ENCODE data around the gene RNF114.
A peak's percentile ranks its signal among the peaks of the same experiment; 100 is the strongest.
"Not testable (repeated sequence)": the region's sequence is repeated elsewhere in the genome, so short reads cannot be mapped to it uniquely, and the experiment has no call there.

Gene RNF114

DNA sequence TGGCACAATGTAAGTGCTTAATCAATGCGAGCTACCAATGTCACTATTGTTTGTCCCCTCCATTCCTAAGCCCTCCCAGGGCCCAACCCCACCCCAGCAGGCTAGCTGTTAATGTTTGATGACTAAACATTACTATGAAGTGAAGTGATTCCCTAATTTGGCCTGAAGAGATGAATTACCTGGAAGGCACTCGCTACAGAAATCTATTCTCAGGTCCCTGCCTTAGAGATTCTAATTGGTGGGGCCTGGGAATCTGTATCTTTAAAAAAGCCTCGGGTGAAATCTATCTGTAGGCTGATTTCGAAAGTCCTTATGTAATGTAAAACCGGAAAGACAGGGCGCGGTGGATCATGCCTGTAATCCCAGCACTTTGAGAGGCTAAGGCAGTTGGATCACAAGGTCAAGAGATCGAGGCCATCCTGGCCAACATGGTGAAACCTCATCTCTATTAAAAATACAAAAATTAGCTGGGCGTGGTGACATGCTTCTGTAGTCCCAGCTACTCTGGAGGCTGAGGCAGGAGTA is 29.6 kb downstream of the RNF114 start:
- no peak for DNase-seq

DNA sequence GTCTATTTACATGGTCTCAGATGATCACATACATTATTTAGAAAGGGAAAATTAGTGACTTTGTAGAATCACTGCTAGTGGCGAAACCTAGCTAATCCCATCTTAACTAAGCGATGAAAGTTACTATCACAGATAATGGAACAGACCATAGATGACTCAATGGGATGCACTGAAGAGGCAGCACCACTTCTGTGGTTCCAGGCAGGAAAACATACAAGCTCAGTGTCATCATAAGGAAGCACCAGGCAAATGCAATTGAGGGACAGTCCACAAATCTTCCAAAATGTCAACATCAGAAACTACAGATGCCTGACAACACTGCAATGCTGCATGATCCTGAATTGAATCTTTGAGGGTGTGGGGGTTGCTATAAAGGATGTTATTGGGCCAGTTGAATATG is 30.7 kb downstream of the RNF114 start:
- DNase-seq, result no peak

DNA sequence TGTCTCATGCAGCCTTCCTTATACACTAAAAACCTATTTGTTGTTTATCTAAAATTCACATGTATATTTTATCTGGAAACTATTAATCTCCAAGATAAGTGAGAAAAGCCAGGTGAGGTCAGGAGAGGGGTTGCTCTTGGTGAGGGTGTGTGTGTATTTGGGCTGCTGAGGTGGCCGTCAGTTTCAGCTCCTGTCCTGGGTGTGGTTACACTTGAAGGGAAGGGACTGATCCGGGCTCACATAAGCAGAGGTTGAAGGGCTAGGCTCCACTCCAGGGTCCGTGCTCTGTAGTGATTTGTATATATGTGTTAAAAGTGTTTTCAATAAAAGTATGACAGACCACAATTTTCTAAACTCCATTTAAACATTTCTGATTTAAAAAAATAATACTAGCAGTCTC is 33.0 kb downstream of the RNF114 start:
- no peak for DNase-seq

DNA sequence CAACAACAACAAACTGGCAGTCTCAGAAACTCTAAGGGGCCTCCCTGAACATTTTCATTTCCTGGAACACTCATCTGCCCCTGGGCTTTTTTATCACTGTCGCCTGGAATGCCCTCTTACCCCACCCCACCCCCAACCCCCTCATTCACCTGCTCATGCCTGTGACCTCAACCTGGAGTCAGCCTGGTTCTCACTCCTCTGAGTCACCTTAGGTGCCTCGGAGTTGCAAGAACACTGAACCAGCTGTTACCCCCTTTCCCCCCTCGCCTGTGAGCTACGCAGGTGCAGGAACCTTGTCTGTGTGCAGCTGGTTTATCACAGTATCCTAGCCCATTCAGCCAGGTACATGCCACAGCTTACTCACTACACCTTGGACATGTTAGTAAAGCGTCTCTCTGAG is 33.7 kb downstream of the RNF114 start:
- DNase-seq, result no peak

DNA sequence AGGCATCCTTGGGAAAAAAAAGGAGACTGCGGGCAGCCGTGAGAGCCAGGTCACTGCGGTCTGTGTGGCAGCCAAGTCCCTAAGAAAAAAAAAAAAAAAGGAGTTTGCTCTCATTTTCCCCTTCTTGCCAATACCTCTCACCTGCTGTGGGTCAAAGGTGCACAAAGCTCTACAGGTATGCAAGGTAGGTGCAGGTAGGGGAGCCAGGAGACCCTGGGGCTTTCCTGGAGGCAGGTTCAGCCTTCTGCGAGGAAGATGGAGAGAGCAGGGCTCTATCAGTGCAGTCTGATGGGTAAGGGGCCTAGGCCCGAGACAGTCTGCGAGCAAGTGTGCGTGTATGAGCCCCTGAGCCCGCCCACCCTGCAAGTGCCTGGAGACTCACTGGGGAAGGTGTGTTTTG is 34.3 kb downstream of the RNF114 start:
- no peak for DNase-seq

DNA sequence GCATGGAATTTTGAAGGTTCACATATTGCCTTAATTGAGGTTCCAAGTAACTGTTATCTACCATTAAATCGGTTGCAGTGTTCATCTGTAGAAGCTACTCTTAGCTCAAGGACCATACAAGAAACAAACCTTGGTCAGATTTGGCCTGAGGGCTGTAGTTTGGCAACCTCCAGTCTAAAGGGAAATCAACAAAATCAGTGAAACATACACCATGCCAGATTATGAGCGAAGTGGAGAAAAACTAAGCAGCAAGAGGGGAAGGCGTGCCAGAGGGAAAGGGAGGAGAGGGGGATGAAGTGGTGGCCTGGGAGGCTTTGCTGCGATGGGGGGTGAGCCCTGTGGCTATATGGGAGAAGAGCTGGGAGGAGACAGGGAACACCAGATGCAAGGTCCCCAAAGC is 37.8 kb downstream of the RNF114 start:
- no peak for DNase-seq

DNA sequence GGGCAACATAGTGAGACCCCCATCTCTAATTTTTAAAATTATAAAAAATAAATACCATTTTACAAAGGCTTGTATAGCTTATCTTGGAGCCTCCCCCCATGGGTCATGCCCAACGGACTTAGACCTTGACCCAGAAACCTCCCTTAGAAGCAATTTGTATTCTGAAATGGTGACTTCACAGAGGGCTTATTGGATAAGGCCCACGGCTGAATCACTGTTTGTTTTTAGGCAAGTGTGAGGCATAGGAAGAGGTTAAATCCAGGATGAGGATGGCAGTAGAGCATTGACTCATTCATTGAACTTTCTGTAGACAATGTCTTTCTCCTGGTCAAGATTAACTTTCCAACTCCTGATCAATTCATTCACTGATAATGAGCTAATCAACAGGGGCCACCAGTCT is 40.3 kb downstream of the RNF114 start:
- DNase-seq, result no peak

DNA sequence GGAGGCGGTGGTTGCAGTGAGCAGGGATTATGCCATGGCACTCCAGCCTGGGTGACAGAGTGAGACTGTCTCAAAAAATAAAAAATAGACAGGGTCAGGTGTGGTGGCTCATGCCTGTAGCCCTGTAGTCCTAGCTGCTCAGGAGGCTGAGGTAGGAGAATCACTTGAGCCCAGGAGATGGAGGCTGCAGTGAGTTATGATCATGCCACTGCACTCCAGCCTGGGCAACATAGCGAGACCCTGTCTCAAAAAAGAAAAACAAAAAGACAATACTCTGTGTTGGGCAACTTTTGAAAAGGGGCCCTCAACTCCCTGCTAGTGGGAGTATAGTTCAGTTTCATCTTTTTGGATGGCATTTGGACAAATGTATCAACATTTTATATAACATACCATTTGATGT is 41.5 kb downstream of the RNF114 start:
- not testable (repeated sequence) for DNase-seq

DNA sequence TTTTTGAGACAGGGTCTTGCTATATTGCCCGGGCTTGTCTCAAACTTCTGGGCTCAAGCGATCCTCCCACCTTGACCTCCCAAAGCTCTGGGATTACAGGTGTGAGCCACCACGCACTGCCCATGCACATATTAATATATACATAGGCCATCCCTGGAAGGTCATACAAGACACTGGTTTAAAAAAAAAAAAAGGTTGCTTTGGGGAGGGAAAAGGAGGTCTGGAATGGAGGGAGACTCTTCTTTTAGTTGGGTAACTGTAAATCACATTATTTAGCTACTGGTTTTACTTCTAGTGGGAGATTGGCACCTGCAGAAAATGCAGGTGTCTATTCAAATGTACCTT is 42.5 kb downstream of the RNF114 start:
- no peak for DNase-seq

DNA sequence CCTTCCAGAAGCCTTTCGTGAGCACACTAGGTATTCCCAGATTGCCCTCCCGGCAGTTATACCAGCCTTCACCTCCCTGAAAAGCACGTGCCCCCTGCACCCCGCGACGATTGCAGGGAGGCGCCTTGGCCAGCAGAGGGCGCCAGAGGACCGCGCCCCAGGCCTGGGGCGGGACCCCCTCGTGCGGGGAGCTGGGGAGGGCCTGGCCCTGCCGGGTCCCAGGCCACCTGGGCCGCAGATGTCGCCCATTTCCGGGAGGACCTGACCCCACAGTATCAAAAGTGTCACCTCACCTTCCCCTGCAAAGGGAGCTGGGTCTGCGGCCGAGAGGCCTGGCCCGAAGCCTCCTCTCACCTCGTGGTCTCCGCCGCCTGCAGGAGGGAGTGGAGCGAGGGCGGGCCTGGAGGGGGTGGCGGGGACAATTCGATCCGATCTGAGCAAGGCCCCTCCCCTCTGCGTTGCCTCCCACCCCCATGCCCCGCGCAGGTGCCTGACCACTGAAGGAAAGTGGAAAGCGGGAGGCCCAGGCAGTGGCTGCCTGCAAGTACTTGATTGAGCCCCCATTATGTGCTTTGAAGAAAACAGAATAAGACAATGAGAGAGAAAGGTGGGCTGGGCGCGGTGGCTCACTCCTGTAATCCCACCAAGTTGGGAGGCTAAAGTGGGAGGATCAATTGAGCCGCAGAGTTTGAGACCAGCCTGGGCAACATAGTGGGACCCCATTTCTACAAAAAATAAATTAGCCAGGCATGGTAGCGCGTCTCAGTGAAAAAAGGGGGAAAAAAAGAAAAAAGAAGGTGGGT is 43.0 kb downstream of the RNF114 start:
- no peak for DNase-seq

DNA sequence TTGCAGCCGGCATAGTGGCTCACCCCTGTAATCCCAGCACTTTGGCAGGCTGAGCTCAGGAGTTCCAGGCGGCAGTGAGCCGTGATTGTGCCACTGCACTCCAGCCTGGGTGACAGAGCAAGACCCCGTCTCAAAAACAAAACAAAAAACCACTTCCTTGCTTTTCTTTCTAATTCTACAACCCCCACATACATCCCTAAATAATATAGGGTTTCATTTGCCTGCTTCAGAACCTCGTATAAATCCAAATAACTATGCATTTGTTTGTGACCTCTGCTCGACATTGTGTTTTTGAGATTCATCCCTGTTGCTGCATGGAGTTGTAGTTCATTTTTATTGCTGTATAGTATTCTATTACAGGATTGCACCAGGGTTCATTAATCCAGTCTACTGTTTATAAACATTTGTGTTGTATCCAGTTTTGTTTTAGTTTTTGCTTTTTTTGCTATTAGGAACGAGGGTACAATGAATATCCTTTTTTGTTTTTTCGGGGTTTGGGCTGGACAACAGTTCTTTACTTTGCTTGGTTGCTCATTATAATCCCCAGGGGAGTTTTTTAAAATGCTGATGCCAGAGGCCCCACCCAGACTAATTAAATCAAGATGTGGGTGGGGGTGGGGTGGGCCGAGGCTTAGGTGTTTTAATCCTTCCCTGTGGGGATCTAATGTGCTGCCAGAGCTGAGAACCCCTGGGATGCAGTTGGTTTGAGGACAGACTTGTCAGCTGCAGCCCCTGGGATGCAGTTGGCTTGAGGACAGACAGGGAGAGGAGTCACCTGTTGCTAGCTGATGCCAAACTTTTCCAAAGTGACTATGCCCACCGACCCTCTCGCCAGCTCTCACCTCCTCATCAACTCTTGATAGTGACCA is 44.2 kb downstream of the RNF114 start:
- no peak for DNase-seq

DNA sequence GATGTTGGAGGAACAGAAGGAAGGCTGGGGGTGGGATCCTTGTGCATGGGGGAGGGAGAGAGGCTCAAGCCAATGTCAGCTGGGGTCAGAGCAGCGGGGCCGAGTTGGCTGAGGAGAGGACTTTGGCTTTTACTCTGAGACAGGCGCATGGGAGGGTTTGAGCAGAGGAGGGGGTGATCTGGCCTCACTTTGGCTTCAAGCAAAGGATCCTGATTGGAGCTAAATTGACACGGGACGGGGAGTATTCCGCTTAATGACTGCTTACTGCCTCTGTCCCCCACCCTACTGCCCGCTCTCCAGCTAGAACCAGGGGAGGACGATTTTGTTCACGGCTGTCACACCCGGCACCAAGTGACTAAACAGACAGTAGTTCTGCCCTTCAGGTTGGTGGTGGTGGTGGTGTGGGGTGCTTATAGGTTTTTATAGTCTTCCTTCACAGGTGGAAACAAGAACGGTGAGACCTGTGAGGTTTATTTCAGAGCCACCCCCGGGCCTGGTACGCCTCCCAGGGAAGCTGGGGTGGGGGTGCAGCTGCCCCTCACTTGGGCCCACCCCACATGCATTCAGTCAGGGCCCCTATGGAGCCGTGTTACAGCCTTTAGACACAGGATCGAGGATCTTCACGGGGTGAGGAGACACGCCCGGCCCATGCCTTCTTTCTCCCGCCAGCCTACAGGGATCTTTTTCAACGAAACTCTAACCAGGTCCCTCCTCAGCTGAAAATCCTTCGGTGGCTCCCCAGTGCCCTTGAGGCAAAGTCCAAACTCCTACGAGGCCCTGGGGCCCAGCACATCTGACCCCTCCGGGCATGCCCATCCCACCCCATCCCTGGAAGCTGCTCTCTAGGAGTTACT is 45.2 kb downstream of the RNF114 start:
- DNase-seq, result no peak

DNA sequence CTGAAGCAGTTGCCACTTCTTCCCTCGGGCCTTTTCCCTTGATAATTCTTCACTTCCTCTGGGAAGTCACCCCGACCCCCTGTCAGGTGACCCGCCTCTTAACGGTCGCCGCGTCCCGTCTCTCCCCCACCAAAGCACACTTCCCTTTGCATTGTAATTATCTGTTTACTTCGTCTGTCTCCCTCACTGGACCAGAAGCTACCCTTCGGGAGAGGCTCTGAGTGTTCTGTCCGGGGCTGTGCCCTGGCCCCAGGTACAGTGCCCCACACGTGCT is 45.8 kb downstream of the RNF114 start:
- DNase-seq, result no peak

DNA sequence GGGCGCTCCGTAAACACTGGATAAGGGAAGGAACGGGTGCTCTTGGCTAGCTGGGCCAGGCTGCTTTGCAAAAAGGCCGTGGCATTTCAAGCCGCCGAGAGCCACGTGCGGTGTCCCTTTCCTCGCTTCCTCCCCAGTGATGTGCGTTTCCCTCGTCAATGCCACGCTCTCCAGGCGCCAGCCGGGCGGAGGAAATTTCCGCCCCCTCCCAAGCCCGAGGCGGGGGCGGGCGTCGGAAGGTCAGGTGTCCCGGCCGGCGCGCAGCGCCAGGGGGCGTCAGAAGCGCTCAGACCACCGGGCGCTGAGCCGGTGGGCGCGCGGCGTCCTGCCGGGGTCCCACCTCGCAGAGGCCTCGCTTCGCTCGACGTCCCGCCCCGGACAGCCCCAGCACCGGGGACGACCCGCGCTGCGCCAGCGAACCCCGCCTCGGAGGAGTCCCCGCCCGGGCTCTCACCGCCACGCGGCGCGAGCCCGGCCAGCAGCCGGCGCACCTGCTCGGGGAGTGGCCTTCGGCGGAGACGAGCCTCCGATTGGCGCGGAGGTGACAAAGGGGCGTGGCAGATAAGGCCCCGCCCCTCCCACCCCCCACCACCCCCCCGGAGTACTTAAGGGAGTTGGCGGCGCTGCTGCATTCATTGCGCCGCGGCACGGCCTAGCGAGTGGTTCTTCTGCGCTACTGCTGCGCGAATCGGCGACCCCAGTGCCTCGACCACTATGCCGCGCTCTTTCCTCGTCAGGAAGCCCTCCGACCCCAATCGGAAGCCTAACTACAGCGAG is 46.3 kb downstream of the RNF114 start, which contains the start of gene SNAI1:
Gene SNAI1 (plus strand): TSS at position 635 of the 777 bp plus-strand sequence. CDS start 80 bp downstream, at position 715.
- peak; percentile 51 to 66 for DNase-seq

DNA sequence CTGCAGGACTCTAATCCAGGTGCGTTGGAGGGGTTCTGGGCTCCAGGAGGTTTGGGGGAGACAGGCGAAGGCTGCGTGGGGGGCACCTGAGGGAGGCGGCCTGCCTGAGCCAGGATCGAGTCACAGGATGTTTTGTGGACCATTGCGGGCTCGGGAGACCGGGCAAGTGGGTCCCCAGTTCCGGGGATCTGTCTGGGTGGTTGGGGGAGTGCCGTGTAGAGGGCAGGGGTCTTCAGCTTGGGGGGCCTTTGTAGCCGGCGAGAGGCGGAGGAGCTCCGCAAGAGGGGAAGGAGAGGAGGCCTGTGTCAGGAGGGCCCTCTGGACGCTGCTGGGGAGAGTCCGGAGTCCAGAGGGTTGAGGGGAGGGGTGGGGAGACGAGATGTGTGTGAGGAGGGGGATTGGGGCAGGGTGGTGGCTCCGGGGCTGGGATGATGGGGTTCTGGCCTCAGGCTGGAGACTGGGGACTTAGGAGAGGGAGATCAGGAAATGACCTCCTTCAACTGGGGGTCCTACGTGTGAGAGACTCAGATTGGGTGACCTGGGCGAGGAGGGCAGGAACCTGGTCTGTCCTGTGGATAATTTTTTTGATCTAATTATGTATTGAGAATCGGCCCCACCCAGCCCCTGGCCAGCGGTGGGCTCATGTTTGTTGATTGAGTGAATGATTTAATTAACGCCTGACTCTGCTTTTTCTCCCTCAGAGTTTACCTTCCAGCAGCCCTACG is 47.1 kb downstream of the RNF114 start:
- DNase-seq, result no peak

DNA sequence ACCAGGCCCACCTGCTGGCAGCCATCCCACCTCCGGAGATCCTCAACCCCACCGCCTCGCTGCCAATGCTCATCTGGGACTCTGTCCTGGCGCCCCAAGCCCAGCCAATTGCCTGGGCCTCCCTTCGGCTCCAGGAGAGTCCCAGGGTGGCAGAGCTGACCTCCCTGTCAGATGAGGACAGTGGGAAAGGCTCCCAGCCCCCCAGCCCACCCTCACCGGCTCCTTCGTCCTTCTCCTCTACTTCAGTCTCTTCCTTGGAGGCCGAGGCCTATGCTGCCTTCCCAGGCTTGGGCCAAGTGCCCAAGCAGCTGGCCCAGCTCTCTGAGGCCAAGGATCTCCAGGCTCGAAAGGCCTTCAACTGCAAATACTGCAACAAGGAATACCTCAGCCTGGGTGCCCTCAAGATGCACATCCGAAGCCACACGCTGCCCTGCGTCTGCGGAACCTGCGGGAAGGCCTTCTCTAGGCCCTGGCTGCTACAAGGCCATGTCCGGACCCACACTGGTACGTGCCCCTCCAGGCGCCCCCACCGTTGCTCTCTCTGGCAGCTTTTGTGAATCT is 47.7 kb downstream of the RNF114 start:
- DNase-seq, result no peak

DNA sequence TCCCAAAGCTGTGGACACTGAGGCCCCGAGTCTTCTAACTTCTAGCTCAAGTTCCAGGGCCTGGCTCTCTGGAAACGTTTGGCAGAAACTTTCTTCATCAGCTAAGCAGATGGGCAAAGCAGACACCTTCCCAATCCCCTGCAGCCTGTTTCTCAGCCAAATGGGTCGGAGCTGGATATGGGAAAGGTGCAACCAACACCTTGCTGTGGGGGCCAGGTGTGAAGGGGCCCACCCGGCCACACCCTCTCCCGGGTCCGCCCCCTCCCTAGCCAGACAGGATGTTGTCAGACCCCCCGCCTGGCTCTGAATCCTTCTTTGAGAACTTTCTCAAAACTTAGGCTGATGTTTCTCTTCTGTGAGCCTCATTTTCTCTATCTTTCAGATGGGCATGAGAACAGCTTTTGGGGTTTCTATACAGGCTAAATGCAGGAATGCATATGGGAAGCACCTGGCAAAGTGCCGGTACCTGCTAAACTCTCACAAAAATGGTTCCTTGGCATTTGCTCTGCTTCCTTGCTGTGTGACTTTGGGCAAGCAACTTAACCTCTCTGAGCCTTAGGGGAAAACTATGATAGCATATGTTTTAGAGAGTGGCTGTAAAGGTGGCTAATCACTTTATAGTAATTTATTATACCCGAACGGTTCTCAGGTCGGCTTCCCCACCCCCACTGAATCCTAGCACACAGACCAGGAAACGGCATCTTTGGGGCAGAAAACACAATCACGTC is 48.4 kb downstream of the RNF114 start:
- no peak for DNase-seq

DNA sequence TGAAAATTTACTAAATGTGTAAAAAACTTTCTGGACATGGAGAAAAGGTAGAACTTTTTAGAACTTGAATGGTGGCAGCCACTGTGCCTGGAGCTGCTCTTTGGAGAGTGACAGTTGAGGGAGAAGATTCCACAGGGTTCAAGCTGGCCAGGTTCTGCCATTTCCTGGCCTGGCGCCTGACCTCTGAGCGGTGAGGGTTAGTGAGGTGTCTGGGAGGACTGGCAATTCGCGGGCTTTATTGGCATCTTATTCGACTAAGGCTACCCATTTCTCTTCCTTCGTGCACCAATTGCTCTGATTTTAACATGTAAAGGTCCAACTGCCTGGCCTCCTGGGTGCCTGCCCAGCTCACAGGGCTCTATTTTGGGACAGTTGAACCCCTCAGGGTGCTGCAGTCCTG is 49.0 kb downstream of the RNF114 start:
- no peak for DNase-seq

DNA sequence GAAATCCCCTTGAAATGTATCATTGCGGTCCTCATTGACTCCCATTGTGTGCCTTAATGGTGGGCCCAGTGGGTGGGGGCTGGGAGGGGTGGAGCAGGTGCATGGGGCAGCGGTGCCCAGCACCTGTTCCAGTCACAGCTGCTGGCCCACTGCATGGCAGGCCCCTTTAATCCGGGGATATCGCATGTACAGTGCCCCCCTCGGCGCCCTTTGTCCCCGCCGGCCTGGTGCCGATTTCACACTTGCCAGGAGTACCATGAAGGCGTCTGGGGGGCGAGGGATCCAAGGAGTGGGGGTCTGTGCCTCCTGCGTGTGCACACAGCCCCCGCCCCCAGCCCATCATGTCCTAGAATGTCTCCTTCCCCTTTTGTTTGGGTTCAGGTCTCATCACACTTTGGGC is 49.4 kb downstream of the RNF114 start:
- DNase-seq, result no peak

DNA sequence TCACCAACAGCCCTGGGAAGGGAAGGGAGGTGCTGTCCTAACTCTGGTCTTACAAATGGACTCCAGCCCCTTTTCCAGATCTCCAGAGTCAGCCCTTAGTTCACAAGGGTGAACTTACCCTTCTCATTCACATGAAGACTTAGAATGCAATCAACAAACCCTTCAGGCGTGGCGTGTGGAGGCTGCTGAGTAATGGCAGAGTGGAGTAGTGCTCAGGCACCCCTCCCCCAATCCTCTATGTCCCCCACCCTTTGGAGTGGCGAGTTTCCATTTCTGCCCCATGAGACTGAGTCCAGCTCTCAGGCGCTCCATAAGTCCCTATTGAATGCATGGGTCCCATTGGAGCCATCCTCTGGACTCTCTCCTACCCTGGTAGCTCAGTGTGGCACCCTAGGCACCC is 49.9 kb downstream of the RNF114 start:
- DNase-seq, result no peak

Measured in AML-193 (cell line).